ENCODE results near the gene RMND1.
"Not testable (repeated sequence)": the region's sequence is repeated elsewhere in the genome, so short reads cannot be mapped to it uniquely, and the experiment has no call there.

RMND1 gene

GRCh38 chr6:151388997-151389617, 62.8 kb downstream of the RMND1 start:
- Histone ChIP-seq H3K27me3 (replicated peaks; ENCODE audit: control insufficient read depth, insufficient read depth, low read length) (no peaks in the 10 kb centered on the region), H3K4me3 (replicated peaks; ENCODE audit: low read depth, low read length) (peak overlapping the region; percentile 81), H3K36me3 (ENCODE audit: control insufficient read depth, insufficient read depth, low read length) (no peaks in the 10 kb centered on the region; the same call in none of the 2 replicates)
- no peak for DNase-seq (ENCODE audit: extremely low read depth, insufficient read length)
- TF ChIP-seq, protein P1, sequence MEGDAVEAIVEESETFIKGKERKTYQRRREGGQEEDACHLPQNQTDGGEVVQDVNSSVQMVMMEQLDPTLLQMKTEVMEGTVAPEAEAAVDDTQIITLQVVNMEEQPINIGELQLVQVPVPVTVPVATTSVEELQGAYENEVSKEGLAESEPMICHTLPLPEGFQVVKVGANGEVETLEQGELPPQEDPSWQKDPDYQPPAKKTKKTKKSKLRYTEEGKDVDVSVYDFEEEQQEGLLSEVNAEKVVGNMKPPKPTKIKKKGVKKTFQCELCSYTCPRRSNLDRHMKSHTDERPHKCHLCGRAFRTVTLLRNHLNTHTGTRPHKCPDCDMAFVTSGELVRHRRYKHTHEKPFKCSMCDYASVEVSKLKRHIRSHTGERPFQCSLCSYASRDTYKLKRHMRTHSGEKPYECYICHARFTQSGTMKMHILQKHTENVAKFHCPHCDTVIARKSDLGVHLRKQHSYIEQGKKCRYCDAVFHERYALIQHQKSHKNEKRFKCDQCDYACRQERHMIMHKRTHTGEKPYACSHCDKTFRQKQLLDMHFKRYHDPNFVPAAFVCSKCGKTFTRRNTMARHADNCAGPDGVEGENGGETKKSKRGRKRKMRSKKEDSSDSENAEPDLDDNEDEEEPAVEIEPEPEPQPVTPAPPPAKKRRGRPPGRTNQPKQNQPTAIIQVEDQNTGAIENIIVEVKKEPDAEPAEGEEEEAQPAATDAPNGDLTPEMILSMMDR (IDR thresholded peaks at IDR 0.05; ENCODE audit: insufficient read depth, low read length, poor library complexity, severe bottlenecking): no peak

DNA sequence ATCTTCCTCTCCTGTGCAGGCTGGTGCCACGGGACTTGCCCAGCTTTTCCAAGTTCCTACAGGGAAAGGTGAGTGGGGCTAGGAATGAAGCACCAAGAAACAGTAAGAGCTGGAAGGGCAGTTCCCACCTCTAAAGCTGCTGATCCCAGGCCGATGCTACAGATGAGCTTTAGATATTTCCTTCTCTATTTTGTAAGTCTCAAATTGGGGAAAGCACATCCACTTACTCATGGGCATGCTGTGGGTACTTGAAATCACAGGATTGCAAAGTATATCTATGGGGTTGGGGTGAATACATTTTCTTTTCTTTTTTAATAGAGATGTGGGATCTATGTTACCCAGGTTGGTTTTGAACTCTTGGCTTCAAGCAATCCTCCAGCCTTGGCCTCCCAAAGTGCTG, 63.7 kb downstream of the RMND1 start:
- Histone ChIP-seq H3K36me3 (ENCODE audit: control insufficient read depth, insufficient read depth, low read length) (peaks cover 2% of the 10 kb centered on the region), H3K27me3 (replicated peaks; ENCODE audit: control insufficient read depth, insufficient read depth, low read length) (no peaks in the 10 kb centered on the region), H3K4me3 (replicated peaks; ENCODE audit: low read depth, low read length) (no peak overlapping the region)
- no peak for DNase-seq (ENCODE audit: extremely low read depth, insufficient read length)
- TF ChIP-seq, protein P1 (IDR thresholded peaks at IDR 0.05; ENCODE audit: insufficient read depth, low read length, poor library complexity, severe bottlenecking): no peak

GRCh38 chr6:151387175-151387970, 64.6 kb downstream of the RMND1 start:
- no peak for DNase-seq (ENCODE audit: extremely low read depth, insufficient read length)
- Histone ChIP-seq H3K36me3 (ENCODE audit: control insufficient read depth, insufficient read depth, low read length) (peaks cover 2% of the 10 kb centered on the region), H3K27me3 (replicated peaks; ENCODE audit: control insufficient read depth, insufficient read depth, low read length) (no peaks in the 10 kb centered on the region), H3K4me3 (replicated peaks; ENCODE audit: low read depth, low read length) (no peak overlapping the region)
- TF ChIP-seq, protein P1 (IDR thresholded peaks at IDR 0.05; ENCODE audit: insufficient read depth, low read length, poor library complexity, severe bottlenecking): no peak

DNA sequence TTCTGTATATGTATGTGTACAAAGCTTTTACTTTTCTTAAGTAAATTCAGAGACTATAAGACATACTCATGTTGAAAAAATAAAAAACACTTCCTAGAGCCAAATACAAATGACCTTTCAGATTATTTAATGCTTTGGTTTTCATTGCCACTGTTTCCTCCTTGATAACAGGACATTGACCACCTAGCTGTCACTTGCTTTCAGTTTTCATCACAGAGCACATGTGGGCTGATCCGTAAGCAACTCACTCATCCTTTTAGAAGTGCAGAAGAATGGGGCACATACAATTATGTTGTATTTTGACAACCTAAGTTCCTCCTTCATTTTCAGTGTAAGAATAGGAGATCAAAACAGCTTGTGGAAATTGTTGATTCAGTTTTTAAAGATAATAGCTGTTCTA, 66.7 kb downstream of the RMND1 start:
- DNase-seq (ENCODE audit: extremely low read depth, insufficient read length): no peak
- Histone ChIP-seq H3K36me3 (ENCODE audit: control insufficient read depth, insufficient read depth, low read length) (peaks cover 2% of the 10 kb centered on the region), H3K27me3 (replicated peaks; ENCODE audit: control insufficient read depth, insufficient read depth, low read length) (no peaks in the 10 kb centered on the region), H3K4me3 (replicated peaks; ENCODE audit: low read depth, low read length) (no peak overlapping the region)
- TF ChIP-seq, protein P1 (IDR thresholded peaks at IDR 0.05; ENCODE audit: insufficient read depth, low read length, poor library complexity, severe bottlenecking): no peak

DNA sequence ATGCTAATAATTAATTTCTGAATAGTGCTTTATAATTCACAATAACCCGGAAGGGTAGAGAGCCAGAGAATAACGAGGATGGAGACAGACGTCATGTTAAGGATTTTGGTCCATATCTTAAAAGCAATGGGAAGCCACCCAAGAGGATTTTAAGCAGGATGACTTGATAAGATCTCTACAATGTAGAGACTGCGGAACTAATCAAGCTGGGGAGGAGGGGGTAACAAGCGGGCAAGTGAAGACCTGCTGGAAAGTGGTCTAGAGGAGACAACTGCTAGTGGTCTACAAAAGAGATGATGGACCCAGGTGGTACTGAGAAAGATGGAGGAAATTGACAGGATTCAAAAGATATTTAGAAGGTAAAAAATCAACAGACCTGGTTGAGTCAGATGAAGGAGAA, 67.8 kb downstream of the RMND1 start:
- TF ChIP-seq, protein P1 (IDR thresholded peaks at IDR 0.05; ENCODE audit: insufficient read depth, low read length, poor library complexity, severe bottlenecking): no peak
- Histone ChIP-seq H3K36me3 (ENCODE audit: control insufficient read depth, insufficient read depth, low read length) (peaks cover 2% of the 10 kb centered on the region), H3K4me3 (replicated peaks; ENCODE audit: low read depth, low read length) (no peak overlapping the region), H3K27me3 (replicated peaks; ENCODE audit: control insufficient read depth, insufficient read depth, low read length) (no peaks in the 10 kb centered on the region)
- no peak for DNase-seq (ENCODE audit: extremely low read depth, insufficient read length)

- not testable (repeated sequence) for H3K27me3 ChIP-seq (replicated peaks; ENCODE audit: control insufficient read depth, insufficient read depth, low read length); H3K36me3 ChIP-seq (ENCODE audit: control insufficient read depth, insufficient read depth, low read length); DNase-seq (ENCODE audit: extremely low read depth, insufficient read length); H3K4me3 ChIP-seq (replicated peaks; ENCODE audit: low read depth, low read length)
These were observed 69.3 kb downstream of the RMND1 start for GRCh38 chr6:151382631-151383030.

Measured in GM06990 (cell line).